ENCODE measurements around the gene TNS2. TPM values are rescaled to one million over a fixed set of nuclear protein-coding genes. Genes with fewer than 3 reads are reported as not detected.
A peak's percentile ranks its signal among the peaks of the same experiment; 100 is the strongest.

Gene TNS2
- total RNA-seq, 4 donors from 2014 or later, result 10.8 to 82.0 (median 20.8) TPM

DNA sequence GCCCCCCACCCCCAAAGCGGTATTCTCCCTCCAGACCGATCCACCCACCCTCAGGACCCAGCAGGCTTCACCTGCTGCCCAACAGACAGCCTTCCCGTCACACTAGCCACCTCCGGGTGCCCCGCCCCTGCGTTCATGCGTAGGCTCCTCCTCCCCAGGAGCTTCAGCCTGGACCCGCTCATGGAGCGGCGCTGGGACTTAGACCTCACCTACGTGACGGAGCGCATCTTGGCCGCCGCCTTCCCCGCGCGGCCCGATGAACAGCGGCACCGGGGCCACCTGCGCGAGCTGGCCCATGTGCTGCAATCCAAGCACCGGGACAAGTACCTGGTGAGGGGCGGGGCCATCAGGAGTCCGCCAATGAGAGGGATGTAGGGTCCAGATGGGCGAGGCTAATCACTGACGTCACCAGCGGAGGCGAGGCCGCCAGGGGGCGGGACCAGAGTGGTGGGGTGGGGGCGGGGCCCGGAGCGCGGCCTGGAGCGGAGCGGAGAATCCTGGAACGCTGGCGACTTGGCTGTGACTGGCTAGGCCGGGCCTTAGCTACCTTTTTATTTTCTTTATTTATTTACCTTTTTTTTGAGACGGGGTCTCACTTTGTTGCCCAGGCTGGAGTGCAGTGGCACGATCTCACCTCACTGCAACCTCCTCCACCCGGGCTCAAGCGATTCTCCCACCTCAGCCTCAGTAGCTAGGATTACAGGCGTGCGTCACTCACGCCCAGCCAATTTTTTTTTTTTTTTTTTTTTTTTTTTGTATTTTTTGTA, 4.4 kb downstream of the TNS2 start:
- Histone ChIP-seq H3K4me1 (peaks cover 21 to 89% (median 26%) of the 10 kb centered on the region in 3 donors), H3K27me3 (no peaks in the 10 kb centered on the region), H3K4me3 (peak overlapping the region; percentile 51 to 84 (median 52)), H3K27ac (peak overlapping the region; percentile 90 to 96 (median 94)), H3K36me3 (peaks cover 0 to 44% (median 13%) of the 10 kb centered on the region in 3 donors), H3K9me3 (no peaks in the 10 kb centered on the region)
- TF ChIP-seq POLR2A (IDR thresholded peaks at IDR 0.05), result peak in 3 of 4 donors; percentile 54 to 81 (median 59)
- TF ChIP-seq, protein P1, sequence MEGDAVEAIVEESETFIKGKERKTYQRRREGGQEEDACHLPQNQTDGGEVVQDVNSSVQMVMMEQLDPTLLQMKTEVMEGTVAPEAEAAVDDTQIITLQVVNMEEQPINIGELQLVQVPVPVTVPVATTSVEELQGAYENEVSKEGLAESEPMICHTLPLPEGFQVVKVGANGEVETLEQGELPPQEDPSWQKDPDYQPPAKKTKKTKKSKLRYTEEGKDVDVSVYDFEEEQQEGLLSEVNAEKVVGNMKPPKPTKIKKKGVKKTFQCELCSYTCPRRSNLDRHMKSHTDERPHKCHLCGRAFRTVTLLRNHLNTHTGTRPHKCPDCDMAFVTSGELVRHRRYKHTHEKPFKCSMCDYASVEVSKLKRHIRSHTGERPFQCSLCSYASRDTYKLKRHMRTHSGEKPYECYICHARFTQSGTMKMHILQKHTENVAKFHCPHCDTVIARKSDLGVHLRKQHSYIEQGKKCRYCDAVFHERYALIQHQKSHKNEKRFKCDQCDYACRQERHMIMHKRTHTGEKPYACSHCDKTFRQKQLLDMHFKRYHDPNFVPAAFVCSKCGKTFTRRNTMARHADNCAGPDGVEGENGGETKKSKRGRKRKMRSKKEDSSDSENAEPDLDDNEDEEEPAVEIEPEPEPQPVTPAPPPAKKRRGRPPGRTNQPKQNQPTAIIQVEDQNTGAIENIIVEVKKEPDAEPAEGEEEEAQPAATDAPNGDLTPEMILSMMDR (IDR thresholded peaks at IDR 0.05), result peak in 1 of 6 experiments; percentile 4
- peak; percentile 77 for DNase-seq
- WGBS, 2 donors, result 6 to 7% methylated on average over 10 to 23 of the region's 48 CpGs
- intact Hi-C loops (cut with DNase I), result no loop called here

DNA sequence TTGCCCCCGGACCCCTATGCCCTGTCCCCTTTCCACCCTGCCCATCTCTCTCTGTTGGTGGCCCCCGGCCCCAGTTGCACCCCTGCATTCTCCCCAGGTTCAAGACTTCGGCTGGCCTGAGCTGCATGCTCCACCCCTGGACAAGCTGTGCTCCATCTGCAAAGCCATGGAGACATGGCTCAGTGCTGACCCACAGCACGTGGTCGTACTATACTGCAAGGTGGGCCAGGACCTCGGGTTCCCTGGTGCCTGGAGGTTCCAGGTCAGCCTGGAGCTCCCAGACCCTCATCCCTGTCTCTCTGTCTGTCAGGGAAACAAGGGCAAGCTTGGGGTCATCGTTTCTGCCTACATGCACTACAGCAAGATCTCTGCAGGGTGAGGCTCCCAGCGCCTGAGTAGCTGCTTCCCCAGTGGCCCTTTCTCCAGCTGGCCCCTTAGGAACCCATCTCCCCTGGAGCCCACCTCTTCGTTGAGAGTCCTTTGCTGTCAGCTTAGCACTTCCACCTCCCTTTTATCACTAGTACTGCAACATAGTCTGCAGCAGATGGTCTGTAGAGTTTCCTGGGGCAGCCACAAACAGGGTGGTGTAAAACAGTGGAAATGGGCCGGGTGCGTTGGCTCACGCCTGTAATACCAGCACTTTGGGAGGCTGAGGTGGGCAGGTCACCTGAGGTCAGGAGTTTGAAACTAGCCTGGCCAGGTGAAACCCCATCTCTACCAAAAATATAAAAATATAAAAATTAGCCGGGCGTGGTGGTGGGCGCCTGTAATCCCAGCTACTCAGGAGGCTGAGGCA, 5.8 kb downstream of the TNS2 start:
- Histone ChIP-seq H3K27ac (peak overlapping the region in 3 of 4 donors; percentile 90 to 96 (median 96)), H3K27me3 (no peaks in the 10 kb centered on the region), H3K4me3 (no peak overlapping the region), H3K9me3 (no peaks in the 10 kb centered on the region), H3K36me3 (peaks cover 0 to 58% (median 20%) of the 10 kb centered on the region in 3 donors), H3K4me1 (peaks cover 20 to 89% (median 39%) of the 10 kb centered on the region in 3 donors)
- WGBS, 2 donors, result 69 to 81% methylated on average over 7 to 14 of the region's 15 CpGs
- TF ChIP-seq, protein P1 (IDR thresholded peaks at IDR 0.05), result no peak
- no peak for TF ChIP-seq POLR2A (IDR thresholded peaks at IDR 0.05)
- intact Hi-C loops (cut with DNase I), result no loop called here
- no peak for DNase-seq

DNA sequence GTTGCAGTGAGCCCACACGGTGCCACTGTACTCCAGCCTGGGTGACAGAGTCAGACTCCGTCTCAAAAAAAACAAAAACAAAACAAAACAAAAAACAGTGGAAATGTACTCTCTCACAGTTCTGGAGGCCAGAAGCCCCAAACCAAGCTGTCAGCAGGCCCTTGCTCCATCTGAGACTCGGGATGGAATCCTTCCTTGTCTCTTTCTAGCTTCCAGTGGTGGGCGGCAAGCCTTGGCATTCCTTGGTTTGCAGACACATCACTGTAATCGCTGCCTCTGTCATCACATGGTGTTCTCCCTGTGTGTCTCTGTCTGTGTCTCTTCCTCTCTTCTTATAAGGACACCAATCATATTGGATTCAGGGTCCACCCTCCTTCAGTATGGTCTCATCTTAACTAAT, 6.4 kb downstream of the TNS2 start:
- 62 to 67% methylated on average over 5 of the region's 5 CpGs for WGBS, 2 donors
- H3K27me3 ChIP-seq, result no peaks in the 10 kb centered on the region
- peaks cover 20 to 89% (median 45%) of the 10 kb centered on the region in 3 donors for H3K4me1 ChIP-seq
- H3K9me3 ChIP-seq, result no peaks in the 10 kb centered on the region
- DNase-seq, result no peak
- peaks cover 0 to 64% (median 20%) of the 10 kb centered on the region in 3 donors for H3K36me3 ChIP-seq
- H3K4me3 ChIP-seq, result no peak overlapping the region
- no peak for TF ChIP-seq POLR2A (IDR thresholded peaks at IDR 0.05)
- TF ChIP-seq, protein P1 (IDR thresholded peaks at IDR 0.05), result no peak
- H3K27ac ChIP-seq, result peak overlapping the region in 1 of 4 donors; percentile 96
- intact Hi-C loops (cut with DNase I), result no loop called here

DNA sequence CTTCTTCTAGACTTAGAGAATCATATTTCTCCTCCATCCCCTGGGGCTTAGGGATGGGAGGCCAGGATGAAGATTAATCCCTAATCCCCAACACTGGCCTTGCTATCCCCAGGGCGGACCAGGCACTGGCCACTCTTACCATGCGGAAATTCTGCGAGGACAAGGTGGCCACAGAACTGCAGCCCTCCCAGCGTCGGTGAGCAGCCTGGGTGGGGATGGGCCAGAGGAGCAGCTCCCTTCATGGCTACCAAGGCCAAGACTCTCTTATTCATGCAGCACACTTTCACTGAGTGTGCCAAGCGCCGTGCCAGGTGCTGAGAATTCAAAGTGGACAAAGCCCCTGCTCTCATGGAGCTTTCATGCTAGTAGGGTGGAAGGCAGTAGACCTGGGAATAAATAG, 7.0 kb downstream of the TNS2 start:
- Histone ChIP-seq H3K9me3 (no peaks in the 10 kb centered on the region), H3K4me1 (peaks cover 20 to 89% (median 51%) of the 10 kb centered on the region in 3 donors), H3K36me3 (peaks cover 0 to 70% (median 20%) of the 10 kb centered on the region in 3 donors), H3K4me3 (no peak overlapping the region), H3K27ac (peak overlapping the region in 2 of 4 donors; percentile 81 to 96), H3K27me3 (no peaks in the 10 kb centered on the region)
- intact Hi-C loops (cut with DNase I), result no loop called here
- 79 to 88% methylated on average over 6 to 7 of the region's 7 CpGs for WGBS, 2 donors
- no peak for TF ChIP-seq POLR2A (IDR thresholded peaks at IDR 0.05)
- TF ChIP-seq, protein P1 (IDR thresholded peaks at IDR 0.05), result no peak
- no peak for DNase-seq
